Measurements from ENCODE around the gene TMEM125. TPM values are rescaled to one million over a fixed set of nuclear protein-coding genes. Genes with fewer than 3 reads are reported as not detected.

The TMEM125 gene
- polyA plus RNA-seq, 12 donors = 0.08 to 1.1 (median 0.64) TPM; not detected in 8

GRCh38 chr1:43246466-43247213 lies 23.1 kb upstream of the TMEM125 start:
- DNase-seq = no peak

GRCh38 chr1:43247256-43247921 lies 22.4 kb upstream of the TMEM125 start:
- DNase-seq = no peak

DNA sequence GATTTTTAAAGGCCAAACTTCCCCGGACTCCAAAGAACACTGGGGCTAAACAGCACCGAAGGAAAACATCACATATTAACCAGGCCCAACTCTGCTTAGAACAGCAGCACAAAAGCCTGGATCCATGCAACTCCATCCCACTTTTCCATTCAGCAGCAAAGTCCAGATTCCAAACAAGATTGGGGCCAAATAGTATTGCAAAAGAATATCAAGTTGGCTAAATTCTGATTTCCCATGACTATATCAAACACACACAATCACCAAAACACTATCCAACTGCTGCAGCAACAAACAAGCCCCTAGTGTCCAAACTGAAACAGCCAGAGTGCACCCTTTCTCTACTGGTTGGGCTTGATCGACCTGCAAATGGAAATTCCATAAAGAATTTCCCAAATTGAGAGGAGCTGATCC lies 19.4 kb upstream of the TMEM125 start:
- DNase-seq = no peak

GRCh38 chr1:43251024-43251423 lies 18.8 kb upstream of the TMEM125 start:
- no peak for DNase-seq

DNA sequence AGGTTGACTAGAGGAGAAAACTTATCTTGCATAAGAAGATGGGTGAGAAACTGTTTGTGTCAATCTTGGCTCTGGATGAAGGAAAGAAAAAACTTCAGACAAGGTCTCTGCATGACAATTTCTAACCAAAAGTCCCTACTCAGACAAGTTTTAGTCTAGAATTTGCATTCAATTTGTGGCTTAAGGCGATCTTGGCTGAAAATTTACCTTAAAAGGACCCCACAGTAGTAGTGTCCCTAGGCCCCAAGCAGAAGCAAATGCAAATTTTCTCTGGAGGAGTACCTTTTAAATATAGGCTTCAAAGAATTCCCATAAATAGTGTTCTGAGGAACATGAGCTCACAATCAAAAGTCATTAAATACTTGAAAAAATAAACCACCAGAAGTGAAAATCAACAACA lies 17.6 kb upstream of the TMEM125 start:
- no peak for DNase-seq

DNA sequence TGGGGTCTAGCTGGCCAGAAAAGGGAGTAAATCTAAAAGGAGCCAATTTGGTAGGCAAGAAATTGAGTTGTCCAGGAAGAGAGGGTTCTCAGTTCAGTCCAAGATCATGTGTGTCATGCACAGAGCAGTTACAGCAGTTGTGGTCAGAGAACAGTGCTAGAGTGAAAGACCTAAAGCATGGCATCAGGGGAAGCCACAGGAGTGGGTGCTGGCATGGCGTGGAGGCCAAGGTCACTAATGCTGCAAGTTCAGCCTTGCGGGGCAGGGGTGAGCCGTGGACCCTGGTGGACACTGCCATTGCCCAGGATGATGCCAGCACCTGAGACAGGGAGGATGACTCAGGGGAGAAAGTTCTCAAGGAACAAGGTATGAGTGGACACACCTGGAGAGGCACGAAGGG lies 16.6 kb upstream of the TMEM125 start:
- DNase-seq = no peak

DNA sequence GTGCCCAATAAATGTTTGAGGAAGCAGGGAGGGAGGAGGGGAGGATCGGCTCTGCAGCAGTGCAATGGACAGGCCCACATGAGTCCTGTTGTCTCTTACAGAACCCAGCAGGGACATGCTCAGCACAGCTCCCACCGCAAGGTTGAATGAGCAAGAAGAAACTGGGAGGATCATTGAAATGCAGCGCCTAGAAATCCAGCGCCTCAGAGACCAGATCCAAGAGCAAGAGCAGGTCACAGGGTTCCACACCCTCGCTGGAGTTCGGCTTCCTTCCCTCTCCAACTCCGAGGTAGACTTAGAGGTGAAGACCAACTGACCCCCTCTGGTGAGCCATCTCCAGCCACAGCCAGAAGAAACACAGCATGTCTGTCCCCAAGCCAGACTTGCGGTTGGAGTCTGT lies 15.9 kb upstream of the TMEM125 start:
- no peak for DNase-seq

- no peak for DNase-seq
Measured at GRCh38 chr1:43255438-43256210, 14.2 kb upstream of the TMEM125 start.

- no peak for DNase-seq
Measured at GRCh38 chr1:43256675-43257570, 12.9 kb upstream of the TMEM125 start.

DNA sequence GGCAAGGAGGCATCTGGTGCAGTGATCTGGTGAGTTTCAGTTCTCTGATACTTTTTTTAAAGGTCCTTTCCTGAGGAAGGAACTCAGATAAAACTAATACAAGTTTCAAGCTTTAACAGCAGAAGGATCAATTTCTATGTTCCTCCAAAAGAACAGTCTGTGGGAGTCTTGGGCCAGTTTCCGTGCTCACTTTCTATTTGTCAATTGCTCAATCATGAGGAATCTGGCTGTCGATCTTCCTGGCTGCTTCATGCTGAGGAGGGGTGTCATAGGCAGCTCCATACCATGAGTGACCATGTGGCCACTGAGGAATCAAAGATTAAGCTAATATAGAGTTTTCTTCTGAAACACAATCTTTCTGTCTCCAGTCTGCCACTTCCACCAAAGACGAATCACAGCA lies 11.4 kb upstream of the TMEM125 start:
- no peak for DNase-seq

GRCh38 chr1:43265431-43265830 lies 4.4 kb upstream of the TMEM125 start:
- DNase-seq = no peak

DNA sequence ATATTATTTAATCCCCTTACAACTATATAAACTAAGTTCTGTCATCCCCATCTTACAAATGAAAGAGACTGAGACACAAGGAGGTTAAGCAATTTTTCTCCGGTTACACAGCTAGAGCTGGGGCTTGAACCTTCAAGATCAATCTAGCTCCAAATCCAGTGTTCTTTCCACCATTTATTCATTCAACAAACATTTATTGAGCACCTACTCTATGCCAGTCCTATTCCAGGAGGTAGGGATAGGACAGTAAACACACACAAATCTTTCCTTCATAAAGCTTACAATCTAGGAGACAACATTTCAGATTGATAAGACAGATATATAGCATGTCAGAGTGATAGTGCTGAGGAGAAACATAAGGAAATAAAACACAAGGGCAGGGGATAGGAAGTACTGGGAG lies 2.9 kb upstream of the TMEM125 start:
- no peak for DNase-seq

- no peak for DNase-seq
Measured at GRCh38 chr1:43267291-43267805, 2.4 kb upstream of the TMEM125 start.

DNA sequence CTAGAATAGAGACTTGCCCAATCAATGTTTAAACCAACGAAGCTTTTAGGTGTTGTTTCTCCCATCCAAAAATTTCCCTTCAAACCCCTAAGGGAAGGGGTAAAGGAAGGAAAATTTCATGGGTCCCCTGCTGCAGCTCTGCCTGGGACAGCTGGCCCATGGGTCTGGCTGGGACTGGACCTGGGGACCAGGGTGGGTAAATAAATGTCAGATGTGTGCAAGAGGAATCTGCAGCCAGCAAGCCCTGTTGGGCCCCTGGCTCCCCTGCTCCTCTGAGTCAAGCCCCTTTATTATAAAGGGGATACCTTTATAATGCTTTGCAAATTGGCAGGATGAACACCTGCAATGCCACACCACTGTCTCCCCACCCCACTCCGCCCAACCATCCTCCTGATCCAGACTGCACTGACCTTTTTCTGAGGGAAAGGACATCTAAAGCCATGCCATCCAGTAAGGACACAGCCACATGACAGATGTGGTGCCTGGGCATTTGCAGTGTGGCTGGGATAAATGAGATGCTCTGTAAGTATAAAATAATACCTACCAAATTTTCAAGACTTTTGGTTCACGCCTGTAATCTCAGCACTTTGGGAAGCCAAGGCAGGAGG lies 1.9 kb upstream of the TMEM125 start:
- DNase-seq = no peak

DNA sequence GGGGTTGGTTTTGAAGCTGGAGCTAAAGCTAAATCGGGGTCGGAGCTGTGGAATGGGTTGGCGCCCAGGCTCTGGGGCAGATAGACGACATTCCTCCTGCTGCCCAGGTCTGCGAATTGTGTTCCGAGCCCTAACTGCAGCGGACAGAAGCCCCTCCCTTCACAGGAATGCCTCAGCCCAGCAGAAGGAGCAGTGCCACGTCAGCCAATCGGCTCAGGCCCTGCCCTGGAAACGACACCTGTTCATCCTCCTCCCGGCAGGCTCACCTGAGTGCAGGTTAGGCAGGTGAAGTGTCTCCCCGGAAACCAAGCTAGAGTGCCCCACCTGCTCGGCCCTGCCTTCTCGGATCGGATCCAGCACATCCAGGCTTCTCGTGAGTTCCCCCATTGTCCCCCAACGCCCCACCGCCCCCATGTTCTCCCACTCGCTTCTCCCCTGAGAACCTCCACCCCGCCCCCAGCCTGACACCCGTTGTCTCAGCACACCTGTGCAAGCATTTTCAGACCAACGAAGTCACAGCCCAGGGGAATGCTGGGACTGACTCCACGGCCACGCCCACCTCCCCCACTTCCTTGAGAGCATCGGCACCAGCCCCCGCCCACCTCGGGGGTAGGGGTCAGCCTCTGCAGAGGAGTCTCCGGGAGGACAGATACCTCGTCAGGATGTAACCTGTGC lies 775 bp downstream of the TMEM125 start:
- DNase-seq = no peak

DNA sequence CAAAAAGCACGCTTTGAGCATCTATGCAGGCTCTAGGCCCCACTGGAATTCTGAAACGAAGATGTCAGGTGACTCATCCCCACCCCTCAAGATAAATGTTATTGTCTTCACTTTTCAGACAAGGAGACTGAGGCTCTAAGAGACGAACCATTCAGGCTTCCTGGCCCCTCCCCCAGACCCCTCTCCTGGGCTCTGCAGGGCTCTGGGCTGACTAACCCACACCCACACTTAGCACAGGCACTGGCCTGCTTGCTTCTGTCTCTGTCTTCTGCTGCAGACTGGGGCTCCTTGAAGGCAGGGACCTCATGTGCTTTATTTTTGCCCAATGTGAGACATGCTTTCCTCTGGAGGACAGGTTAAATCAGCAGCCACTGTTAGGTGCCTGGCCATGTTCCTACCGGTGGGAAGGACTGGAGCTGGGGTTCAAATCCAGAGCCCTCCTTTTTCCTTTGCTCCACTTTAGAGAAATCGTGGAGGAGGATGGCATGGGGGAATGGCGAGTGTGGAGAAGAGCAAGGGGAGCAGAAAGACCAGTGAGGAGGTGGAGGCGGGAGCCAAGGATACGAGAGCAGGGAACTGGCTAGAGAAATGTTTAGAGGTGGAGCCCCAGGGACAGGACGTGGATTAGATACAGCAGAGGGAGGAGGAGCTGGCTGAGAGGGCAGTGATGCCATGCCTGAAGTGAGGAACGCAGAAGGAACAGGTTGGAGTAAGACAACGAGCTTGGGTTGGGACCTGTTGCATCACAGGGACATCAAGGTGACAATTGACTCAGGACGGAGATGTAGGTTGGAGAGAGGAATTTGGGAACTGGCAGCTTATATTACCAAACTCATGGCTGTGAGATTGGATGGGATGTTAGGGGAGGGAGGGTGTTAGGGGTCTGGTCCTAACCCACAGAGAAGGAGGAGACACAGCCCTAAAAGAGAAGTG lies 1.7 kb downstream of the TMEM125 start:
- DNase-seq = no peak

DNA sequence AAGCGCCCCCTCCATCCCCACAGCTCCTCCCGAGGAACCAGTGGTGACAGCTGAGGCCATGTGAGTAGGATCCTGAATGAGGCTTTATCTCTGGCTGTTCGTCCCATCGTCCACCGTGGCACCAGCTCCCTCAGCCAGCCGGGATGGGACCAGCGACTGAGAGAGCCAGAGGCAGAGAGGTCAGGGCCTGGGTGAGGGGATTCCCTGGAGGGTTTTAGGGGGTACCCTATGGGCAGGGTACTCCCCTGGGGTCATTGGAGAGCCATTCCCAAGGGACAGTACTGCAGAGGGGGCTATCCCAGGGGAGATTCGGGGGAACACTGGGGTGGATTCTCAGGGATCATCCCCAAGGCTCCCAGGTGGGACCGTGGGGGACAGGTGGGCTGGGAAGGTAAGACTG lies 2.4 kb downstream of the TMEM125 start:
- no peak for DNase-seq

GRCh38 chr1:43272576-43273571 lies 3.1 kb downstream of the TMEM125 start:
- DNase-seq = no peak

All from muscle of arm (tissue), 12 donors.